Smooth muscle cell (in vitro differentiated cells): Measurements from ENCODE around the gene MARK2. TPM values are rescaled to one million over a fixed set of nuclear protein-coding genes. Genes with fewer than 3 reads are reported as not detected.

Experiments used
- DNase-seq: peaks from one replicate; lab custom pipeline; 2025; ENCODE audit not compliant: unreplicated experiment; lab: John Stamatoyannopoulos, UW
- H2AFZ ChIP-seq: fragments of 200-600 bp; sonication (generic); 2 replicates; pipeline ENCODE4 v1.6.0; 2016; ENCODE audit warnings: antibody characterized with exemption, low read depth, mild to moderate bottlenecking
- H3F3A ChIP-seq: fragments of 200-600 bp; sonication (generic); 2 replicates; pipeline ENCODE4 v1.6.0; 2017; ENCODE audit warnings: antibody characterized with exemption, low read depth
- H3K27ac ChIP-seq: fragments of 200-600 bp; sonication (generic); 2 replicates; pipeline ENCODE4 v1.5.1; 2016; ENCODE audit warnings: low read depth, mild to moderate bottlenecking
- H3K27me3 ChIP-seq: fragments of 200-600 bp; sonication (generic); 2 replicates; pipeline ENCODE4 v1.6.1; 2016; ENCODE audit warnings: low read depth, mild to moderate bottlenecking
- H3K36me3 ChIP-seq: fragments of 200-600 bp; sonication (generic); 2 replicates; pipeline ENCODE4 v1.5.1; 2016; ENCODE audit warnings: low read depth
- H3K4me1 ChIP-seq: fragments of 200-600 bp; sonication (generic); 2 replicates; pipeline ENCODE4 v1.5.1; 2016; ENCODE audit warnings: low read depth
- H3K4me2 ChIP-seq: fragments of 200-600 bp; sonication (generic); 2 replicates; pipeline ENCODE4 v1.6.0; 2016; ENCODE audit warnings: mild to moderate bottlenecking
- H3K4me3 ChIP-seq: fragments of 200-600 bp; sonication (generic); 2 replicates; pipeline ENCODE4 v1.5.1; 2016; ENCODE audit warnings: mild to moderate bottlenecking
- H3K79me2 ChIP-seq: fragments of 200-600 bp; sonication (generic); 2 replicates; pipeline ENCODE4 v1.6.0; 2016; ENCODE audit warnings: low read depth, mild to moderate bottlenecking
- H3K9ac ChIP-seq: fragments of 200-600 bp; sonication (generic); 2 replicates; pipeline ENCODE4 v1.6.0; 2016; ENCODE audit warnings: low read depth
- H3K9me3 ChIP-seq: fragments of 200-600 bp; sonication (generic); replicated peaks from 2 replicates; pipeline ENCODE4 v1.5.1; 2016; ENCODE audit warnings: low read depth
- H4K20me1 ChIP-seq: fragments of 200-600 bp; sonication (generic); 2 replicates; pipeline ENCODE4 v1.6.0; 2016; ENCODE audit warnings: low read depth
- CTCF ChIP-seq: fragments of 200-600 bp; sonication (generic); IDR thresholded peaks from 2 replicates; pipeline ENCODE4 v1.5.1; 2017; ENCODE audit warnings: borderline replicate concordance, mild to moderate bottlenecking, antibody characterized with exemption; ENCODE audit not compliant: insufficient read depth, poor library complexity, severe bottlenecking
- WGBS: methylation state at CpG from one replicate; pipeline ENCODE4 v1.1.7; 2016; ENCODE audit warnings: low lambda C conversion rate; 5-methylcytosine and 5-hydroxymethylcytosine counted together
- polyA plus RNA-seq: library from polyadenylated mRNA; unstranded; fragments of >200 nt; fragmentation: Nextera tagmentation; extraction: Ambion mirVana; gene quantifications from 2 replicates; pipeline ENCODE4 v1.2.1, GENCODE V29; 2016
- small RNA-seq: library from RNA; depleted of rRNA; stranded (forward); fragments of <200 nt; gene quantifications from one replicate; pipeline ENCODE3, GENCODE V24; 2014
- total RNA-seq: library from RNA; depleted of rRNA; stranded (reverse); fragments of >200 nt; gene quantifications from 2 replicates; pipeline ENCODE4 v1.2.3, GENCODE V29; 2014

The MARK2 gene
- total and polyA plus RNA-seq, 2 experiments from 2014 or later = 14.2 to 23.3 TPM

- 76% methylated on average over 20 of the region's 20 CpGs for WGBS
- Histone ChIP-seq H2AFZ (no peak overlapping the region), H3K4me3 (no peak overlapping the region), H3K27me3 (no peaks in the 10 kb centered on the region), H3K9me3 (no peaks in the 10 kb centered on the region), H3K4me2 (no peak overlapping the region), H4K20me1 (no peaks in the 10 kb centered on the region), H3F3A (no peaks in the 10 kb centered on the region), H3K27ac (no peak overlapping the region), H3K79me2 (no peaks in the 10 kb centered on the region), H3K4me1 (no peaks in the 10 kb centered on the region), H3K36me3 (no peaks in the 10 kb centered on the region), H3K9ac (no peak overlapping the region)
- no peak for TF ChIP-seq CTCF
- DNase-seq = no peak
These were observed 113.0 kb downstream of the MARK2 start for GRCh38 chr11:63951779-63952536.

- Histone ChIP-seq H3K36me3 (no peaks in the 10 kb centered on the region), H3F3A (no peaks in the 10 kb centered on the region), H3K27me3 (no peaks in the 10 kb centered on the region), H3K4me3 (no peak overlapping the region), H3K27ac (no peak overlapping the region), H3K79me2 (no peaks in the 10 kb centered on the region), H3K4me1 (no peaks in the 10 kb centered on the region), H3K9me3 (no peaks in the 10 kb centered on the region), H3K4me2 (no peak overlapping the region), H3K9ac (no peak overlapping the region), H4K20me1 (no peaks in the 10 kb centered on the region), H2AFZ (no peak overlapping the region)
- WGBS = 98% methylated on average over 4 of the region's 4 CpGs
- DNase-seq = no peak
- no peak for TF ChIP-seq CTCF
These were observed 113.7 kb downstream of the MARK2 start for GRCh38 chr11:63952570-63952969.

GRCh38 chr11:63958008-63958407 is 119.1 kb downstream of the MARK2 start:
- Histone ChIP-seq H3F3A (no peaks in the 10 kb centered on the region), H3K4me1 (no peaks in the 10 kb centered on the region), H3K27ac (no peak overlapping the region), H3K4me3 (no peak overlapping the region), H3K9ac (no peak overlapping the region), H4K20me1 (no peaks in the 10 kb centered on the region), H3K27me3 (no peaks in the 10 kb centered on the region), H3K36me3 (no peaks in the 10 kb centered on the region), H3K4me2 (no peak overlapping the region), H2AFZ (no peak overlapping the region), H3K9me3 (no peaks in the 10 kb centered on the region), H3K79me2 (no peaks in the 10 kb centered on the region)
- DNase-seq = no peak
- no peak for TF ChIP-seq CTCF
- WGBS = 97% methylated on average over 5 of the region's 5 CpGs

Small RNAs within 50 kb of the gene (small RNA-seq; reads per million reads assigned to genes)
- not detected for gene AP006289.1
- not detected for gene RN7SL596P
- not detected for gene RNU6-1306P

Other genes with a start within 250 kb of the MARK2 start
- 2.5 and 5.2 TPM in 2 replicates for gene PLAAT3, start 224.7 kb upstream of the MARK2 start, total RNA-seq
- gene PLAAT3, start 224.7 kb upstream of the MARK2 start, polyA plus RNA-seq = 0.90 and 5.0 TPM in 2 replicates
- gene ATL3, start 167.7 kb upstream of the MARK2 start, total RNA-seq = 32.5 and 37.5 TPM in 2 replicates
- 13.0 and 14.9 TPM in 2 replicates for gene ATL3, start 167.7 kb upstream of the MARK2 start, polyA plus RNA-seq
- gene RTN3, start 157.6 kb upstream of the MARK2 start, total RNA-seq = 59.5 and 64.9 TPM in 2 replicates
- 43.5 and 50.9 TPM in 2 replicates for gene RTN3, start 157.6 kb upstream of the MARK2 start, polyA plus RNA-seq
- gene ZFTA, start 70.3 kb upstream of the MARK2 start, total RNA-seq = 14.9 and 15.7 TPM in 2 replicates
- 11.0 and 11.1 TPM in 2 replicates for gene ZFTA, start 70.3 kb upstream of the MARK2 start, polyA plus RNA-seq
- gene SPINDOC, start 25.7 kb upstream of the MARK2 start, total RNA-seq = 13.6 and 15.3 TPM in 2 replicates
- 12.1 and 13.7 TPM in 2 replicates for gene SPINDOC, start 25.7 kb upstream of the MARK2 start, polyA plus RNA-seq
- gene RCOR2, start 78.1 kb downstream of the MARK2 start, total RNA-seq = 5.5 and 8.5 TPM in 2 replicates
- gene RCOR2, start 78.1 kb downstream of the MARK2 start, polyA plus RNA-seq = 8.3 and 8.7 TPM in 2 replicates
- gene NAA40, start 99.9 kb downstream of the MARK2 start, total RNA-seq = 11.3 and 16.5 TPM in 2 replicates
- 7.6 and 11.1 TPM in 2 replicates for gene NAA40, start 99.9 kb downstream of the MARK2 start, polyA plus RNA-seq
- gene COX8A, start 135.5 kb downstream of the MARK2 start, total RNA-seq = 432 and 551 TPM in 2 replicates
- gene COX8A, start 135.5 kb downstream of the MARK2 start, polyA plus RNA-seq = 534 and 549 TPM in 2 replicates
- 55.2 and 71.5 TPM in 2 replicates for gene OTUB1, start 147.3 kb downstream of the MARK2 start, total RNA-seq
- 155 and 164 TPM in 2 replicates for gene OTUB1, start 147.3 kb downstream of the MARK2 start, polyA plus RNA-seq
- gene FLRT1, start 196.8 kb downstream of the MARK2 start, total RNA-seq = 0.76 TPM in 1 of 2 replicates, not detected in the other
- gene FLRT1, start 196.8 kb downstream of the MARK2 start, polyA plus RNA-seq = 0.26 and 0.32 TPM in 2 replicates